Measurements from ENCODE around the gene TM6SF1. TPM values are rescaled to one million over a fixed set of nuclear protein-coding genes. Genes with fewer than 3 reads are reported as not detected.

The TM6SF1 gene
- total RNA-seq, 4 donors from 2014 or later, result 2.0 to 3.5 (median 2.4) TPM

DNA sequence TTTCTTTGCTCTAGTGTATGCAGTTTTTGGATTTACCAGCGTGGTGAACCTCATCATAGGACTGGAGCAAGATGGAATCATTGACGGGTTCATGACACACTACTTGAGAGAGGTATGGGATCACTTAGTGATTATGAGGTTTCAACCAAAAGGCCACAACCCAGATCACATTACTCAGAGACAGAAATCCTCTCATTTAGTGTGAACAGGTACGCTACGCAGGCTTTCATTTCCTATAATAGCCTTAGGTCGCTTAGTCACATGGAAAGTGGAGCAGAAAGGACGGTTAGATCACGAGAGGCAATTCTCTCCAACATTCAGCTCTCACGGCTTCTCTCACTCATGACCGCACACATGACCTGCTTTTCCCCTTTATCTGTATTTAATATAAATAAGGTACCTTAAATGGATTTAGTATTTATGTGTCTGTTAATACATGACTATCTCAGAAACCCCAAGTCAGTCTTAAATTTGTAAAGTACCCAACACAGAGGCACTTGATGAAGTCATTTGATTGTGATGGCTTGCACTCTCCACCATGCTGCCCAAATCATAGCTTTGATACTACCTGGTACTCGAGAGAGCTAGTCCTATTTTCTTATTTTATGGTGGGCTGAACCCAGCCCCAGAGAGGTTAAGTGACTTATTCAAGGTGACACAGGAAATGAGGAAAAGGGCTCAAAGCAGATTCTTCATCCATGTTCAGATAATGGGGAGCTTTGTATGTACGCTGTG lies 8.6 kb downstream of the TM6SF1 start:
- no peak for DNase-seq (ENCODE audit: low spot score in 2 of 2)
- intact Hi-C loops (cut with DNase I; ENCODE audit: low total_unique reads), result no loop called here
- WGBS, 2 donors, result 92% methylated on average over 11 of the region's 11 CpGs
- TF ChIP-seq, protein P1, sequence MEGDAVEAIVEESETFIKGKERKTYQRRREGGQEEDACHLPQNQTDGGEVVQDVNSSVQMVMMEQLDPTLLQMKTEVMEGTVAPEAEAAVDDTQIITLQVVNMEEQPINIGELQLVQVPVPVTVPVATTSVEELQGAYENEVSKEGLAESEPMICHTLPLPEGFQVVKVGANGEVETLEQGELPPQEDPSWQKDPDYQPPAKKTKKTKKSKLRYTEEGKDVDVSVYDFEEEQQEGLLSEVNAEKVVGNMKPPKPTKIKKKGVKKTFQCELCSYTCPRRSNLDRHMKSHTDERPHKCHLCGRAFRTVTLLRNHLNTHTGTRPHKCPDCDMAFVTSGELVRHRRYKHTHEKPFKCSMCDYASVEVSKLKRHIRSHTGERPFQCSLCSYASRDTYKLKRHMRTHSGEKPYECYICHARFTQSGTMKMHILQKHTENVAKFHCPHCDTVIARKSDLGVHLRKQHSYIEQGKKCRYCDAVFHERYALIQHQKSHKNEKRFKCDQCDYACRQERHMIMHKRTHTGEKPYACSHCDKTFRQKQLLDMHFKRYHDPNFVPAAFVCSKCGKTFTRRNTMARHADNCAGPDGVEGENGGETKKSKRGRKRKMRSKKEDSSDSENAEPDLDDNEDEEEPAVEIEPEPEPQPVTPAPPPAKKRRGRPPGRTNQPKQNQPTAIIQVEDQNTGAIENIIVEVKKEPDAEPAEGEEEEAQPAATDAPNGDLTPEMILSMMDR (IDR thresholded peaks at IDR 0.05), result no peak
- no peak for TF ChIP-seq POLR2A (IDR thresholded peaks at IDR 0.05)
- H3K4me3 ChIP-seq (ENCODE audit: low read depth, poor library complexity, severe bottlenecking), result no peak overlapping the region

- 46 to 52% methylated on average over 6 of the region's 6 CpGs for WGBS, 2 donors
- intact Hi-C loops (cut with DNase I; ENCODE audit: low total_unique reads), result no loop called here
- no peak for TF ChIP-seq POLR2A (IDR thresholded peaks at IDR 0.05)
- TF ChIP-seq, protein P1 (IDR thresholded peaks at IDR 0.05), result no peak
- DNase-seq (ENCODE audit: low spot score in 2 of 2), result no peak
- no peak overlapping the region for H3K4me3 ChIP-seq (ENCODE audit: low read depth, poor library complexity, severe bottlenecking)
Observed at GRCh38 chr15:83118291-83118827, 10.9 kb downstream of the TM6SF1 start.

DNA sequence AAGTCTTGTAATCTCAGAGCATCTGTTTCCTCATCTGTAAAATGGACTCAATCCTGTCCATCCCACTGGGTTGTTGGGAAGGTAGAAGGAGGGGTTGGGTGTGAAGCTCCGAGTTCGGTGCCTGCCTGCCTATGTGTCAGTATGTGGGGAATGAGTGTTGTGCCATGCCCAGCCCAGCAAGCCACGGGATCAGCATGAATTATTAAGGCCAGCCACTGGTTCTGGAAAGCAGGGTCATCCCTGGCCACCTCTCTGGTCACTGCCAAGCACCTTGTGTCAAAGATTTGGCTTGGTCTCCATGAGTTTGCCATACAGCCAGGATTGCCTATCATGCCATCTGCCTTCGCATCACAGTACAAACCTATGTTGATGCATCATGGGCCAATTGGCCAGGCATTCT lies 11.5 kb downstream of the TM6SF1 start:
- WGBS, 2 donors, result 83 to 92% methylated on average over 4 of the region's 4 CpGs
- no peak overlapping the region for H3K4me3 ChIP-seq (ENCODE audit: low read depth, poor library complexity, severe bottlenecking)
- intact Hi-C loops (cut with DNase I; ENCODE audit: low total_unique reads), result no loop called here
- TF ChIP-seq, protein P1 (IDR thresholded peaks at IDR 0.05), result no peak
- TF ChIP-seq POLR2A (IDR thresholded peaks at IDR 0.05), result no peak
- DNase-seq (ENCODE audit: low spot score in 2 of 2), result no peak

DNA sequence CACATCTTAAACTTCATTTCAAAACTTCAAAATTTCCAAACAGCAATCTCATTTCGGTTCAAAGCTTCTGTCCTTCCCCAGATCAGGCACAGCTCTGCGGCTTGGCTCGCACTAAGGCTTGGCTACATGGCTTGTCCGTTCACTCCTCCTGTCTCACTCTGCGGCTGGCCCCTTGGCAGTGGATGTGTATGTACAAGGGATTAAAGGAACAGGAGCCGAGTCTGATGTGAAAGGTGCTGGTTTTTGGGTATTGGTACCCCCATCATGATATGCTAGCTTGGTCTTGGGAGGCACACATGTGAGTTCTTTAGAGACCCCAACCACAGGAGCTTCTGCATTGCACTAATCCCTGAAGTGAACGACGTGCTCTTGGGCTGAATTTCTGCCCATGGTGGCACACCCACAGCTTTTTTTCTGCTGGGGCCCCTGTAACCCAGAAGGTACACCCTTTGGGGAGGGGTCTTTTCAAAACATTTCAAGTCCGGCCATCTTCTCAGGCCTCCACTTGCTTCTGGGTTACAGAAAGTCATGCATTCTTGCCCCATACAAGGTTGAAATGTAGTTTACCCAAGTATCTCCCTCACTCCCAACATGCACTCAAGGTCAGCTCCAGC lies 12.6 kb downstream of the TM6SF1 start:
- WGBS, 2 donors, result 87% methylated on average over 9 of the region's 9 CpGs
- intact Hi-C loops (cut with DNase I; ENCODE audit: low total_unique reads), result no loop called here
- DNase-seq (ENCODE audit: low spot score in 2 of 2), result no peak
- TF ChIP-seq POLR2A (IDR thresholded peaks at IDR 0.05), result no peak
- TF ChIP-seq, protein P1 (IDR thresholded peaks at IDR 0.05), result no peak
- H3K4me3 ChIP-seq (ENCODE audit: low read depth, poor library complexity, severe bottlenecking), result no peak overlapping the region

DNA sequence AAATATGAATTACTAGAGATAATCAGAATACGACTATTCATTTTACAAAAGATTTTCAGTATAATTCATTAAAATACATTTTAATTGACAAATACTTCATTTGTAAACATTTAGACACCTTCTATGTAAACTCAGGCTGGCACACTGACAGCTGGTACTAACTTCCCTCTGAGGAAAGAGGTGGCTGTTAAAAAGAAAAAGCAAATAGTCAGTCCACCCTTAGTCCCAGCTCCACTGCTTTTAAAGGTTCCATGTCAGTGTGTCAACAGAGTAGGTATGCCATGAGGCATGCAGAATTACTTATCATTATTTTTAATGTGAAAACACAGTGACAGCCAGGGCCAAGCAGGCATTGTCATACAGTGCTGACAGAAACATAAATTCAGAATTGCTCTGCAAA lies 16.1 kb downstream of the TM6SF1 start:
- 95% methylated on average over 1 of the region's 1 CpG for WGBS, 2 donors
- no peak overlapping the region for H3K4me3 ChIP-seq (ENCODE audit: low read depth, poor library complexity, severe bottlenecking)
- intact Hi-C loops (cut with DNase I; ENCODE audit: low total_unique reads), result no loop called here
- no peak for DNase-seq (ENCODE audit: low spot score in 2 of 2)
- TF ChIP-seq, protein P1 (IDR thresholded peaks at IDR 0.05), result no peak
- no peak for TF ChIP-seq POLR2A (IDR thresholded peaks at IDR 0.05)

Data from lower leg skin (tissue), 4 donors.